Nephron progenitor cell (in vitro differentiated cells): ENCODE measurements around the gene PIP5K1B.
A peak's percentile ranks its signal among the peaks of the same experiment; 100 is the strongest.

Source experiments
- DNase-seq: peaks from one replicate; pipeline ENCODE4 v3.0.0; 2021
- H3K27ac Mint-ChIP-seq: 2 replicates; pipeline ENCODE4 v1.8.0; 2021; ENCODE audit warnings: mild to moderate bottlenecking, moderate library complexity, mixed read lengths
- H3K27me3 Mint-ChIP-seq: 2 replicates; pipeline ENCODE4 v1.8.0; 2021; ENCODE audit warnings: mild to moderate bottlenecking, low read depth, mixed read lengths; ENCODE audit not compliant: poor library complexity
- H3K36me3 Mint-ChIP-seq: 2 replicates; pipeline ENCODE4 v1.8.0; 2021; ENCODE audit warnings: low read depth, mixed read lengths
- H3K4me1 Mint-ChIP-seq: 2 replicates; pipeline ENCODE4 v1.8.0; 2021; ENCODE audit warnings: mixed read lengths
- H3K4me3 Mint-ChIP-seq: 2 replicates; pipeline ENCODE4 v1.8.0; 2021; ENCODE audit warnings: mild to moderate bottlenecking, moderate library complexity, mixed read lengths
- H3K9me3 Mint-ChIP-seq: 2 replicates; pipeline ENCODE4 v1.8.0; 2021; ENCODE audit warnings: mild to moderate bottlenecking, moderate library complexity, mixed read lengths
- TF ChIP-seq, protein P1 (sequence below): fragments of 200-600 bp; sonication (generic); IDR thresholded peaks from 2 replicates; pipeline ENCODE4 v1.5.0; 2021; ENCODE audit warnings: antibody characterized with exemption

PIP5K1B gene

DNA sequence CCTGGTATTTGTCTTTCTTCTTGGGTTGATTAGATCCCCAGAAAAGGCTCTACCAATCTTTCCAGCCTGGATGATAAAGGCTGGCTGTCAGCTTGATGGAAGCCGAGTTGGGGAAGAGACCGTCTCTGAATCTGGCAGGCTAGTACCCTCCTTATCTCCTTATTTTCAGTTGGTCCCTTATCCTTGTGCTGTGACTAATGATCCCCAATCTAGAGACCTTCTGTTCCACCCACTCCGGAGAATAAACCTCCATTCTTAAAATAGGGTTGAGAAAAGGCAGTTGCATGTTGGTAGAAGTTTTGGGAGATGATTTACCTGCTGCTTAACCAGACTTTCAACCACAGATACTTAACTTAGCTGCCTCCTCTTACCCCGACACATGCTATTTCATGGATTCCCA, 256.5 kb downstream of the PIP5K1B start:
- no peaks in the 10 kb centered on the region for H3K27me3 Mint-ChIP-seq
- DNase-seq = no peak
- TF ChIP-seq, protein P1, sequence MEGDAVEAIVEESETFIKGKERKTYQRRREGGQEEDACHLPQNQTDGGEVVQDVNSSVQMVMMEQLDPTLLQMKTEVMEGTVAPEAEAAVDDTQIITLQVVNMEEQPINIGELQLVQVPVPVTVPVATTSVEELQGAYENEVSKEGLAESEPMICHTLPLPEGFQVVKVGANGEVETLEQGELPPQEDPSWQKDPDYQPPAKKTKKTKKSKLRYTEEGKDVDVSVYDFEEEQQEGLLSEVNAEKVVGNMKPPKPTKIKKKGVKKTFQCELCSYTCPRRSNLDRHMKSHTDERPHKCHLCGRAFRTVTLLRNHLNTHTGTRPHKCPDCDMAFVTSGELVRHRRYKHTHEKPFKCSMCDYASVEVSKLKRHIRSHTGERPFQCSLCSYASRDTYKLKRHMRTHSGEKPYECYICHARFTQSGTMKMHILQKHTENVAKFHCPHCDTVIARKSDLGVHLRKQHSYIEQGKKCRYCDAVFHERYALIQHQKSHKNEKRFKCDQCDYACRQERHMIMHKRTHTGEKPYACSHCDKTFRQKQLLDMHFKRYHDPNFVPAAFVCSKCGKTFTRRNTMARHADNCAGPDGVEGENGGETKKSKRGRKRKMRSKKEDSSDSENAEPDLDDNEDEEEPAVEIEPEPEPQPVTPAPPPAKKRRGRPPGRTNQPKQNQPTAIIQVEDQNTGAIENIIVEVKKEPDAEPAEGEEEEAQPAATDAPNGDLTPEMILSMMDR = no peak
- H3K36me3 Mint-ChIP-seq = peaks cover 38% of the 10 kb centered on the region
- no peak overlapping the region for H3K4me3 Mint-ChIP-seq
- peaks cover 43% of the 10 kb centered on the region for H3K9me3 Mint-ChIP-seq
- no peak overlapping the region for H3K27ac Mint-ChIP-seq
- H3K4me1 Mint-ChIP-seq = peaks cover 13% of the 10 kb centered on the region

DNA sequence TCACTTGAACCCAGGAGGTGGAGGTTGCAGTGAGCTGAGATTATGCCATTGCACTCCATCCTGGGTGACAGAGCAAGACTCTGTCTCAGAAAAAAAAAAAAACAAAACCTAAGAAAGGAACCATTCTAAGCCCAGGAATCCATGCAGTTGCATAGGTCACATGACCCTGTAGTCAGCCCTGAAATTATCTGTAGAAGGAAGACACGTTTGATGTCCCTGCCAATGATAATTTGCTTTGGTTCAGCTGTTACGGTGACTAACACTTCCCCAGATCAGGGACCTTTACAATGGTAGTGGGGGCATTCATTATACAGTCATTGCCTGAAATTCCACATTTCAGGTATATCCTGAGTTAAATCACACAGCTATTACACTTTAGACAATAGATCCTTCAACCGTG, 258.4 kb downstream of the PIP5K1B start:
- Mint-ChIP-seq H3K9me3 (peaks cover 28% of the 10 kb centered on the region), H3K27ac (no peak overlapping the region), H3K4me1 (peaks cover 13% of the 10 kb centered on the region), H3K27me3 (no peaks in the 10 kb centered on the region), H3K36me3 (peaks cover 24% of the 10 kb centered on the region), H3K4me3 (no peak overlapping the region)
- no peak for DNase-seq
- TF ChIP-seq, protein P1 = no peak

DNA sequence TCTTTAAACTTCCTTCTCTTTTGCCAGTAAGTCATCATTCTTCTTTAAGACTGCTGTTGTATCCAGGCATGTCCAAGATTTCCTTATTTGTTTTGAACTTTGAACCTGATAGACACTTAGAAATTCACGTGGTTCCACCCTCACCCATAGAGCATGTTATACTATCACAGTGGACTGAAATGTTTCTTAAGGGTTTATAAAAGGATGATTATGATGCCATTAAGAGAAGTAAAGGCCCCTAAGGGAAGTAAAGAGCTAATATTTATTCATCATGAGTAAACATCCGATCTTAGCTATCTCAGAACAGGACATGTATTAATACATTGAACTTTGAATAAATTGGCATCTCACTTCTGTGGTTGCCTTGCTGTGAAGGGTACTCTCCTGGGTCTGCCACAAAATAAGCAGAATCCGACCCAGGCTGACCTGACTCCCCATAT, 259.1 kb downstream of the PIP5K1B start:
- Mint-ChIP-seq H3K4me1 (peaks cover 13% of the 10 kb centered on the region), H3K27ac (peak overlapping the region; percentile 25), H3K36me3 (peaks cover 24% of the 10 kb centered on the region), H3K4me3 (no peak overlapping the region), H3K27me3 (no peaks in the 10 kb centered on the region), H3K9me3 (peaks cover 24% of the 10 kb centered on the region)
- DNase-seq = no peak
- TF ChIP-seq, protein P1 = no peak

DNA sequence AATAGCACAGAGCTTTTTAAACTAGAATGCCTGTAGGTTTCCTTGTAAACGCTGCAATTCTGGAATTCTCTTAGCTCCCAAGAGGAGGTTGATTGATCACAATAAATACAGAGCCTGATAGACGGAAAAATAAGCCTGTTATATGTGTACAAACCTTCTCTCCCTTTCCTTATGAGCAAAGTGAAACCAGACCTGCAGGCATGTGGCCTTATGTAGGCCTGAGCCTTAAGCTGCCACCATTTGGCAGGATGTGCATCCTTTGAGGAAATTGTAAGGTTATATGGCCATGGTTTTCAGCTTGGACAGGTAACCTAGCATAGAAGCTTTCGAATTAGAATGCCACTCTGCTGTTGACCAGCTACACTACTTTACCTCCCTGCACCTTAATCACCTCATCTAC, 259.7 kb downstream of the PIP5K1B start:
- H3K4me1 Mint-ChIP-seq = peaks cover 19% of the 10 kb centered on the region
- no peak for DNase-seq
- H3K27ac Mint-ChIP-seq = no peak overlapping the region
- H3K27me3 Mint-ChIP-seq = no peaks in the 10 kb centered on the region
- H3K4me3 Mint-ChIP-seq = no peak overlapping the region
- TF ChIP-seq, protein P1 = no peak
- H3K9me3 Mint-ChIP-seq = peaks cover 18% of the 10 kb centered on the region
- H3K36me3 Mint-ChIP-seq = peaks cover 18% of the 10 kb centered on the region

DNA sequence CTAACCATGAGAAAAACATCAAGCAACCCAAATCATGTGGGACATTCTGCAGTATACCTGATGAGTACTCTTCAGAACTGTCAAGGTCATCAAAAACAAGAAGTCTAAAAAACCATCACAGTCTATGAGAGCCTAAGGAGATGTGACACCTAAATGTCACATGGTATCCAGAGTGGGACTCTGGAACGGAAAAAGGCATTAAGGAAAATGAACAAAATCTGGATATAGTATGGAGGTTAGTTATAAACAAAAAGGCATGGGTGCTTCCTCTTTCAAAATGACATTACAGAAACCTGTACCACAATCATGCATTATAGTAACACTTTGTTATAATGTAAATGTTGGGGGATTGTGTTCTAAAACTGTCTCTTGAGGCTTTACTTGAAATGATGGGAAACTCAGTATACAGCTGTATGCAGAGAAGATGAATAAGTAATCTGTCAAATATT, 261.5 kb downstream of the PIP5K1B start:
- TF ChIP-seq, protein P1 = no peak
- peaks cover 6% of the 10 kb centered on the region for H3K36me3 Mint-ChIP-seq
- H3K4me1 Mint-ChIP-seq = peaks cover 21% of the 10 kb centered on the region
- peaks cover under 1% of the 10 kb centered on the region for H3K27me3 Mint-ChIP-seq
- H3K9me3 Mint-ChIP-seq = peaks cover 6% of the 10 kb centered on the region
- no peak overlapping the region for H3K4me3 Mint-ChIP-seq
- no peak overlapping the region for H3K27ac Mint-ChIP-seq
- no peak for DNase-seq

DNA sequence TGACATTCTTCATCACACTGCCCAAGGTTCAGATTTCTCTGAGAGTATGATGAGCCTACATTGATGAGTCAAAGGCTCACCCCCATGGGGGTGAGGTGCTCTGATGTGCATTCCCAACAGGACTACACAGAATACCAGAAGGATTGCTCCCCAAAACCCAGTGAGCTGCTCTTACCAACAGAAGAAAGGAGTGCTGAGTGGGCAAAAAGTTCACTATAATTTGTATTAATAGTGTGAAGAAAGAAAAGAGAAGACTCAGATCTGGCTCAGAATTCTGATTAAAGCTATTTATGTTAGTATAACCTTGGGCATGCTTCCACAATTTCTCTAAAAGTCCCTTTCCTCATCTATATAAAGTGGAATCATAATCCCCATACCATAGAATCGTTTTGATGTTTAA, 262.8 kb downstream of the PIP5K1B start:
- H3K27ac Mint-ChIP-seq = no peak overlapping the region
- peaks cover 10% of the 10 kb centered on the region for H3K9me3 Mint-ChIP-seq
- no peak overlapping the region for H3K4me3 Mint-ChIP-seq
- H3K27me3 Mint-ChIP-seq = peaks cover 2% of the 10 kb centered on the region
- peaks cover 8% of the 10 kb centered on the region for H3K36me3 Mint-ChIP-seq
- peaks cover 21% of the 10 kb centered on the region for H3K4me1 Mint-ChIP-seq
- DNase-seq = no peak
- TF ChIP-seq, protein P1 = no peak
